Caco-2 (cell line): ENCODE results near the gene BANF2. TPM values are rescaled to one million over a fixed set of nuclear protein-coding genes. Genes with fewer than 3 reads are reported as not detected.

ENCODE experiments used
- BruUV-seq: library from RNA; stranded (reverse); fragments of 400-500 nt; replicated peaks from 2 replicates; lab custom pipeline; 2021; lab: Mats Ljungman, UMichigan
- CTCF ChIA-PET: fragments of 300-600 bp; sonication (Branson Sonifier 250); formaldehyde crosslinking; loops from one replicate; lab custom pipeline; 2022; ENCODE audit warnings: antibody characterized with exemption; lab: Charles Lee
- POLR2A ChIA-PET: fragments of 300-600 bp; sonication (Branson Sonifier 250); formaldehyde crosslinking; loops from one replicate; lab custom pipeline; 2022; ENCODE audit warnings: antibody characterized with exemption; lab: Charles Lee
- DNase-seq, 2 experiments: peaks; one replicate each; pipeline versions ENCODE4 v3.0.0 to v3.0.0-alpha.2; 2020 to 2022
- H3K27me3 ChIP-seq: replicated peaks from 2 replicates; pipeline ENCODE4 v1.6.0; 2011; ENCODE audit warnings: low read length; ENCODE audit not compliant: control insufficient read depth, insufficient read depth
- H3K36me3 ChIP-seq: 2 replicates; pipeline ENCODE4 v1.5.1; 2011; ENCODE audit warnings: low read length; ENCODE audit not compliant: control insufficient read depth, insufficient read depth
- H3K4me1 ChIP-seq: fragments of 250-450 bp; sonication (Bioruptor Pico); 2 replicates; pipeline ENCODE4 v1.5.1; 2020; ENCODE audit warnings: mild to moderate bottlenecking
- H3K4me3 ChIP-seq: 2 replicates; pipeline ENCODE4 v1.5.1; 2011; ENCODE audit warnings: low read depth, mild to moderate bottlenecking, control low read depth, low read length
- H3K9me3 ChIP-seq: fragments of 250-450 bp; sonication (Bioruptor Pico); 2 replicates; pipeline ENCODE4 v1.5.1; 2020; ENCODE audit warnings: mild to moderate bottlenecking, moderate library complexity
- H3K27ac Mint-ChIP-seq: one replicate; pipeline ENCODE4 v1.8.0; 2022; ENCODE audit warnings: mixed read lengths; ENCODE audit not compliant: unreplicated experiment
- H3K27me3 Mint-ChIP-seq: one replicate; pipeline ENCODE4 v1.8.0; 2022; ENCODE audit warnings: mixed read lengths; ENCODE audit not compliant: insufficient read depth, unreplicated experiment
- H3K36me3 Mint-ChIP-seq: one replicate; pipeline ENCODE4 v1.8.0; 2022; ENCODE audit warnings: mild to moderate bottlenecking, mixed read lengths; ENCODE audit not compliant: insufficient read depth, unreplicated experiment
- H3K4me1 Mint-ChIP-seq: one replicate; pipeline ENCODE4 v1.8.0; 2022; ENCODE audit warnings: low read depth, mixed read lengths; ENCODE audit not compliant: unreplicated experiment
- H3K4me3 Mint-ChIP-seq: one replicate; pipeline ENCODE4 v1.8.0; 2022; ENCODE audit warnings: mild to moderate bottlenecking, moderate library complexity, mixed read lengths; ENCODE audit not compliant: unreplicated experiment
- H3K9me3 Mint-ChIP-seq: one replicate; pipeline ENCODE4 v1.8.0; 2022; ENCODE audit warnings: mixed read lengths; ENCODE audit not compliant: unreplicated experiment
- intact Hi-C: fragments of 100-400 bp; cut with micrococcal nuclease; formaldehyde crosslinking; loops from one replicate; pipeline ENCODE4 v1.10.0; 2022; ENCODE audit not compliant: unreplicated experiment
- total RNA-seq: library from RNA; stranded (reverse); gene quantifications from 2 replicates; pipeline ENCODE4 v1.2.3, GENCODE V29; 2022
- TF ChIP-seq, protein P1 (sequence below), 2 experiments: fragments of 200-600 bp in 1 of 2; IDR thresholded peaks; 1 replicate in 1 of 2; 2 replicates in 1 of 2; pipeline versions ENCODE4 v1.5.1 to v1.8.0; 2011 to 2022; ENCODE audit warnings: antibody characterized with exemption in 1 of 2, control low read depth in 1 of 2, inconsistent platforms in 1 of 2, low read depth in 1 of 2, low read length in 1 of 2, mild to moderate bottlenecking in 1 of 2, moderate library complexity in 1 of 2; ENCODE audit not compliant: insufficient read depth in 1 of 2, severe bottlenecking in 1 of 2, unreplicated experiment in 1 of 2

Gene BANF2
- total RNA-seq, 1 experiment from 2014 or later, result 2.1 TPM

DNA sequence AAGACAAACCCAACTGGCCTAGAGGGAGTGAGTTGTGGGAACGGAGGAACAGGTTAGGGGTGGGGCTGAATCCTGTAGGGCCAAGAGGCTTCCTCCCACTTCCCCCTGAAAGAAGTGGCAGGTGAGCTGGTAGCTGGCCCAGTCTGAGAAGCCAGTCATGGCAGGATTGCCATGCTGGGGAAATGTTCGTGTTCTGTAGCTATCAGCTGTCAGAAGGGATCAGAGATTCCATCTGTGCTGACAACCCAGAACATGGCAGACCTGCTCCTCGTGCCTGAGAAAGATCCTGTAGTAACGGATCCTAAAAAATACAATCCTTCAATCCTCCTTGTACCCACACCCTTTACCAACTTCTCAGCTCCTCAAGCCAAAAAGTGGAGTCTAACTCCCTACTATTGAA lies 43.0 kb downstream of the BANF2 start:
- H3K4me3 Mint-ChIP-seq, result no peak overlapping the region
- peaks cover 21% of the 10 kb centered on the region for H3K9me3 Mint-ChIP-seq
- intact Hi-C loops, result no loop called here
- CTCF ChIA-PET, result interaction anchor here (0.5 kb wide), 1 partner anchor 195 kb away, joined by 3 read pairs; no protein-coding TSS in a partner anchor
- no peaks in the 10 kb centered on the region for H3K4me1 ChIP-seq
- no peaks in the 10 kb centered on the region for H3K36me3 ChIP-seq
- TF ChIP-seq, protein P1, sequence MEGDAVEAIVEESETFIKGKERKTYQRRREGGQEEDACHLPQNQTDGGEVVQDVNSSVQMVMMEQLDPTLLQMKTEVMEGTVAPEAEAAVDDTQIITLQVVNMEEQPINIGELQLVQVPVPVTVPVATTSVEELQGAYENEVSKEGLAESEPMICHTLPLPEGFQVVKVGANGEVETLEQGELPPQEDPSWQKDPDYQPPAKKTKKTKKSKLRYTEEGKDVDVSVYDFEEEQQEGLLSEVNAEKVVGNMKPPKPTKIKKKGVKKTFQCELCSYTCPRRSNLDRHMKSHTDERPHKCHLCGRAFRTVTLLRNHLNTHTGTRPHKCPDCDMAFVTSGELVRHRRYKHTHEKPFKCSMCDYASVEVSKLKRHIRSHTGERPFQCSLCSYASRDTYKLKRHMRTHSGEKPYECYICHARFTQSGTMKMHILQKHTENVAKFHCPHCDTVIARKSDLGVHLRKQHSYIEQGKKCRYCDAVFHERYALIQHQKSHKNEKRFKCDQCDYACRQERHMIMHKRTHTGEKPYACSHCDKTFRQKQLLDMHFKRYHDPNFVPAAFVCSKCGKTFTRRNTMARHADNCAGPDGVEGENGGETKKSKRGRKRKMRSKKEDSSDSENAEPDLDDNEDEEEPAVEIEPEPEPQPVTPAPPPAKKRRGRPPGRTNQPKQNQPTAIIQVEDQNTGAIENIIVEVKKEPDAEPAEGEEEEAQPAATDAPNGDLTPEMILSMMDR (IDR thresholded peaks at IDR 0.05; ENCODE audit: insufficient read depth in 1 of 2, low read depth in 1 of 2, low read length in 1 of 2, severe bottlenecking in 1 of 2, unreplicated experiment in 1 of 2), result no peak
- no peaks in the 10 kb centered on the region for H3K36me3 Mint-ChIP-seq
- no peaks in the 10 kb centered on the region for H3K27me3 ChIP-seq
- H3K9me3 ChIP-seq, result 0 out of 2 replicates have a peak, but pooled peaks cover 3% of the 10 kb centered on the region
- POLR2A ChIA-PET, result no interaction called here
- H3K27ac Mint-ChIP-seq, result no peak overlapping the region
- BruUV-seq, result no TSS peak
- H3K4me3 ChIP-seq, result no peak overlapping the region
- H3K27me3 Mint-ChIP-seq, result no peaks in the 10 kb centered on the region
- peaks cover 5% of the 10 kb centered on the region for H3K4me1 Mint-ChIP-seq
- no peak for DNase-seq

DNA sequence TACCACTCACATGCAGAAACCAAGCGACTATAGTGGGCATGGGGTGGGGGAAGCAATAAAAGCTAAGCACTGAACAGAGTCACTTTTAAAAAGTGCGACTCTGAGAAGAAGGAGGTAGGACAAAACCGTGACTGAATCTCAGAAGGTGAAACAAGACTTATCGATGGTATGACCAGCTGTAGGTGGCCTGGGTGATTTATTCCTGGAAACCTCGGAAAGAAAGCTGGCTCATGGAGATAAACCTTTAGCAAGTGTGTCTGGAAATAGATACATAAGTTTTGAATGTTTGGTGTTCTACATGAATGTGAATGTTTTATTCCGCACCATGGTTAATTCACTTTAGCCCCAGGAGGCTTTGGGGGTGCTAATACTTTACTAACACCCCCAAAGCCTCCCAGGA lies 43.9 kb downstream of the BANF2 start:
- Histone ChIP-seq H3K4me1 (no peaks in the 10 kb centered on the region), H3K27me3 (no peaks in the 10 kb centered on the region), H3K36me3 (no peaks in the 10 kb centered on the region), H3K4me3 (no peak overlapping the region), H3K9me3 (no peaks in the 10 kb centered on the region)
- Mint-ChIP-seq H3K9me3 (peaks cover 11% of the 10 kb centered on the region), H3K27me3 (no peaks in the 10 kb centered on the region), H3K36me3 (no peaks in the 10 kb centered on the region), H3K27ac (no peak overlapping the region), H3K4me1 (peaks cover 6% of the 10 kb centered on the region), H3K4me3 (no peak overlapping the region)
- BruUV-seq, result no TSS peak
- ChIA-PET POLR2A (no interaction called here), CTCF (no interaction called here)
- no peak for DNase-seq
- intact Hi-C loops, result no loop called here
- TF ChIP-seq, protein P1 (IDR thresholded peaks at IDR 0.05; ENCODE audit: insufficient read depth in 1 of 2, low read depth in 1 of 2, low read length in 1 of 2, severe bottlenecking in 1 of 2, unreplicated experiment in 1 of 2), result no peak

DNA sequence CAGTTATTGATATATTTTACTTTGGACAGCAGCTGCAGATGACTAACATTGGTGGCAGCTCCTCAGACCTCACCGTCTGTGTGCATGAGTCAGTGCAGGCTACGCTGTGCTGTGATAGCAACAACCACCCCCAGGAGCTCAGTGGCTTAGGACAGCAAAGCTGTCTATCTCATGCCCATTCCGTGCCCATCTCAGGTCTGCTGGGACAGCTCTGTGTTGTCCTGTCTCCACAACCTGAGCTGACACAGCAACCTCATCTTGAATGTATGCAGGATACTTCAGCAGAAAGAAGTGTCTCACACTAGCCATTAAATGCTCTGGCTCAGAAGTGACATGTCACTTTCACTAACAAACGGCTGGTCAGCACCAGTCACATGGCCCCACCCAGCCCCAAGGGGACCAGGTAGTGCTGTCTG lies 47.7 kb downstream of the BANF2 start:
- H3K4me3 ChIP-seq, result no peak overlapping the region
- ChIA-PET POLR2A (interaction anchor here (0.9 kb wide), 1 partner anchor 65 kb away, joined by 3 read pairs; no protein-coding TSS in a partner anchor), CTCF (no interaction called here)
- no TSS peak for BruUV-seq
- Mint-ChIP-seq H3K9me3 (peaks cover 7% of the 10 kb centered on the region), H3K36me3 (no peaks in the 10 kb centered on the region), H3K4me1 (peaks cover 17% of the 10 kb centered on the region), H3K27me3 (no peaks in the 10 kb centered on the region), H3K4me3 (no peak overlapping the region), H3K27ac (no peak overlapping the region)
- intact Hi-C loops, result no loop called here
- H3K36me3 ChIP-seq, result no peaks in the 10 kb centered on the region
- no peaks in the 10 kb centered on the region for H3K9me3 ChIP-seq
- H3K27me3 ChIP-seq, result no peaks in the 10 kb centered on the region
- DNase-seq, result no peak
- TF ChIP-seq, protein P1 (IDR thresholded peaks at IDR 0.05; ENCODE audit: insufficient read depth in 1 of 2, low read depth in 1 of 2, low read length in 1 of 2, severe bottlenecking in 1 of 2, unreplicated experiment in 1 of 2), result no peak
- peaks cover 22% of the 10 kb centered on the region for H3K4me1 ChIP-seq
